Neural progenitor cell (in vitro differentiated cells): ENCODE measurements around the gene EBF4.

Experiments used
- EZH2phosphoT487 ChIP-seq: fragments of 200-600 bp; sonication (generic); IDR thresholded peaks from 2 replicates; pipeline ENCODE4 v1.6.1; 2017; ENCODE audit warnings: antibody characterized with exemption
- TF ChIP-seq, protein P1 (sequence below): fragments of 200-600 bp; sonication (generic); IDR thresholded peaks from 2 replicates; pipeline ENCODE4 v1.5.1; 2017; ENCODE audit warnings: antibody characterized with exemption, mild to moderate bottlenecking

DNA sequence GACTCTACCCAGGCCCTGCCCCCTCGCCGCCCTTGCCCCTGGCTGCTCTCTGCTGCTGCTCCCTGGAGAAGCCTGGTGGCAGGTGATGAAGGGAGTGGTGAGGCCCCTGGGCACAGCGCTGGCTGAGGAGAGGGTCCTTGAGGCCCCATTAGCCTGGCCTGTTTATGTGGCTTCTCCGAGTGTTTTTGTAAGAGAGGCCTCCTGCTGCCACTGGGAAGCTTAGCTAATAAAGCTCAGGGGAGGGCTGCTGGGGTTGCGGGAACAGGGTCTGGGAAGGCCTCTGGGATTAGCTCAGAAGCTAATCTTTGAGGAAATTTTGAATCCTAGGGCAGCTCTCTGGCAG is 15.5 kb downstream of the EBF4 start:
- TF ChIP-seq, protein P1, sequence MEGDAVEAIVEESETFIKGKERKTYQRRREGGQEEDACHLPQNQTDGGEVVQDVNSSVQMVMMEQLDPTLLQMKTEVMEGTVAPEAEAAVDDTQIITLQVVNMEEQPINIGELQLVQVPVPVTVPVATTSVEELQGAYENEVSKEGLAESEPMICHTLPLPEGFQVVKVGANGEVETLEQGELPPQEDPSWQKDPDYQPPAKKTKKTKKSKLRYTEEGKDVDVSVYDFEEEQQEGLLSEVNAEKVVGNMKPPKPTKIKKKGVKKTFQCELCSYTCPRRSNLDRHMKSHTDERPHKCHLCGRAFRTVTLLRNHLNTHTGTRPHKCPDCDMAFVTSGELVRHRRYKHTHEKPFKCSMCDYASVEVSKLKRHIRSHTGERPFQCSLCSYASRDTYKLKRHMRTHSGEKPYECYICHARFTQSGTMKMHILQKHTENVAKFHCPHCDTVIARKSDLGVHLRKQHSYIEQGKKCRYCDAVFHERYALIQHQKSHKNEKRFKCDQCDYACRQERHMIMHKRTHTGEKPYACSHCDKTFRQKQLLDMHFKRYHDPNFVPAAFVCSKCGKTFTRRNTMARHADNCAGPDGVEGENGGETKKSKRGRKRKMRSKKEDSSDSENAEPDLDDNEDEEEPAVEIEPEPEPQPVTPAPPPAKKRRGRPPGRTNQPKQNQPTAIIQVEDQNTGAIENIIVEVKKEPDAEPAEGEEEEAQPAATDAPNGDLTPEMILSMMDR = no peak
- TF ChIP-seq EZH2phosphoT487 = no peak
